ENCODE measurements around the gene ADAR. TPM values are rescaled to one million over a fixed set of nuclear protein-coding genes. Genes with fewer than 3 reads are reported as not detected.

The ADAR gene
- total RNA-seq, 1 donor from 2014 or later, result 275 TPM

DNA sequence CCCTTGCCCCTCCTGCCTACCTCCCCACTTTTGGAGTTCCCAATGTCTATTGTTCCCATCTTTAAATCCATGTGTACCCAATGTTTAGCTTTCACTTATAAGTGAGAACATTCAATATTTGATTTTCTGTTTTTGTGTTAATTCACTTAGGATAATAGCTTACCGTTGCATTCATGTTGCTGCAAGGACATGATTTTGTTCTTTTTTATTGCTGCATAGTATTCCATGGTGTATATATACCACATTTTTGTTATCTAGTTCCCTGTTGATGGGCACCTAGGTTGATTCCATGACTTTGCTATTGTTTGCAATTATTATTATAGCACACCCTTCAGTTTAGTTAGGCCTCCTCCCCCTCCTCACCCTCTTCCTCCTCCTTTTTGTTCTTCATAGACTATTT is 33.5 kb upstream of the ADAR start:
- Histone ChIP-seq H4K20me1 (ENCODE audit: insufficient read depth, low read length) (no peaks in the 10 kb centered on the region), H3K4me1 (ENCODE audit: insufficient read depth, low read length) (no peaks in the 10 kb centered on the region)

DNA sequence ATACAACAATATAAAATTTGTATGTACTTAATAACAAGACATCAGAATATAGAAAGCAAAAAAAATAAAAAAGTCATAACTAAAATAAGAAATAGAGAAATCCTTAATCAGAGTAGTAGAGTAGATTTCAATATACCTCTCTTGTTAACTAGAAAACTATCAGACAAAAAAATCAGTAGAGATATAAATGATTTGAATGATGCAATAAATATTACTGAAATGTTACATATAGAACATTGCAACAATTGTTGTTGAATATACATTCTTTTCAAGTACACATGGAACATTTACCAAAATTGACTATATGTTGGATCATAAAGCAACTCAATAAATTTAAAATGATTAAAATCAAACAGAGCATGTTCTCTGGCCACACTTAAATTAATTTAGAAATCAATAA is 31.9 kb upstream of the ADAR start:
- Histone ChIP-seq H2AFZ (ENCODE audit: low read depth, low read length) (no peak overlapping the region), H3K27ac (ENCODE audit: low read depth, low read length) (no peak overlapping the region), H3K9ac (ENCODE audit: low read length) (no peak overlapping the region), H3K79me2 (ENCODE audit: insufficient read depth, low read length) (no peaks in the 10 kb centered on the region), H3K27me3 (ENCODE audit: insufficient read depth, low read length) (peaks cover 2% of the 10 kb centered on the region), H3K4me1 (ENCODE audit: insufficient read depth, low read length) (no peaks in the 10 kb centered on the region), H3K4me3 (ENCODE audit: insufficient read depth, low read depth, low read length) (no peak overlapping the region), H3K36me3 (ENCODE audit: insufficient read depth, low read length) (no peaks in the 10 kb centered on the region), H4K20me1 (ENCODE audit: insufficient read depth, low read length) (no peaks in the 10 kb centered on the region), H3K4me2 (ENCODE audit: low read length) (no peak overlapping the region), H3K9me3 (ENCODE audit: insufficient read depth, low read depth, low read length) (no peaks in the 10 kb centered on the region)
- no peak for DNase-seq (ENCODE audit: low read depth)
- Mint-ChIP-seq H3K27me3 (ENCODE audit: low read depth, unreplicated experiment) (peaks cover 3% of the 10 kb centered on the region), H3K4me3 (ENCODE audit: unreplicated experiment) (no peak overlapping the region), H3K4me1 (ENCODE audit: low read depth, unreplicated experiment) (peaks cover 4% of the 10 kb centered on the region), H3K27ac (ENCODE audit: unreplicated experiment) (no peak overlapping the region), H3K36me3 (ENCODE audit: low read depth, unreplicated experiment) (no peaks in the 10 kb centered on the region), H3K9me3 (ENCODE audit: unreplicated experiment) (peaks cover 6% of the 10 kb centered on the region)
- FAIRE-seq, result no peak
- TF ChIP-seq EZH2 (IDR thresholded peaks at IDR 0.05; ENCODE audit: insufficient read depth, low read length), result no peak
- TF ChIP-seq, protein P1, sequence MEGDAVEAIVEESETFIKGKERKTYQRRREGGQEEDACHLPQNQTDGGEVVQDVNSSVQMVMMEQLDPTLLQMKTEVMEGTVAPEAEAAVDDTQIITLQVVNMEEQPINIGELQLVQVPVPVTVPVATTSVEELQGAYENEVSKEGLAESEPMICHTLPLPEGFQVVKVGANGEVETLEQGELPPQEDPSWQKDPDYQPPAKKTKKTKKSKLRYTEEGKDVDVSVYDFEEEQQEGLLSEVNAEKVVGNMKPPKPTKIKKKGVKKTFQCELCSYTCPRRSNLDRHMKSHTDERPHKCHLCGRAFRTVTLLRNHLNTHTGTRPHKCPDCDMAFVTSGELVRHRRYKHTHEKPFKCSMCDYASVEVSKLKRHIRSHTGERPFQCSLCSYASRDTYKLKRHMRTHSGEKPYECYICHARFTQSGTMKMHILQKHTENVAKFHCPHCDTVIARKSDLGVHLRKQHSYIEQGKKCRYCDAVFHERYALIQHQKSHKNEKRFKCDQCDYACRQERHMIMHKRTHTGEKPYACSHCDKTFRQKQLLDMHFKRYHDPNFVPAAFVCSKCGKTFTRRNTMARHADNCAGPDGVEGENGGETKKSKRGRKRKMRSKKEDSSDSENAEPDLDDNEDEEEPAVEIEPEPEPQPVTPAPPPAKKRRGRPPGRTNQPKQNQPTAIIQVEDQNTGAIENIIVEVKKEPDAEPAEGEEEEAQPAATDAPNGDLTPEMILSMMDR (IDR thresholded peaks at IDR 0.05; ENCODE audit: insufficient read depth, low read depth, low read length), result no peak

More for the DNA sequence above, 33.5 kb upstream of the ADAR start:
- Histone ChIP-seq H3K79me2 (ENCODE audit: insufficient read depth, low read length) (no peaks in the 10 kb centered on the region), H3K9ac (ENCODE audit: low read length) (no peak overlapping the region), H2AFZ (ENCODE audit: low read depth, low read length) (no peak overlapping the region), H3K36me3 (ENCODE audit: insufficient read depth, low read length) (no peaks in the 10 kb centered on the region), H3K4me3 (ENCODE audit: insufficient read depth, low read depth, low read length) (no peak overlapping the region), H3K9me3 (ENCODE audit: insufficient read depth, low read depth, low read length) (no peaks in the 10 kb centered on the region), H3K4me2 (ENCODE audit: low read length) (no peak overlapping the region), H3K27me3 (ENCODE audit: insufficient read depth, low read length) (no peaks in the 10 kb centered on the region), H3K27ac (ENCODE audit: low read depth, low read length) (no peak overlapping the region)
- no peak overlapping the region for H3K4me3 Mint-ChIP-seq (ENCODE audit: unreplicated experiment)
- no peak for TF ChIP-seq EZH2 (IDR thresholded peaks at IDR 0.05; ENCODE audit: insufficient read depth, low read length)
- TF ChIP-seq, protein P1 (IDR thresholded peaks at IDR 0.05; ENCODE audit: insufficient read depth, low read depth, low read length), result no peak
- peaks cover 6% of the 10 kb centered on the region for H3K9me3 Mint-ChIP-seq (ENCODE audit: unreplicated experiment)
- DNase-seq (ENCODE audit: low read depth) (no peak), FAIRE-seq (no peak)
- no peak overlapping the region for H3K27ac Mint-ChIP-seq (ENCODE audit: unreplicated experiment)
- peaks cover 3% of the 10 kb centered on the region for H3K27me3 Mint-ChIP-seq (ENCODE audit: low read depth, unreplicated experiment)
- no peaks in the 10 kb centered on the region for H3K4me1 Mint-ChIP-seq (ENCODE audit: low read depth, unreplicated experiment)
- H3K36me3 Mint-ChIP-seq (ENCODE audit: low read depth, unreplicated experiment), result no peaks in the 10 kb centered on the region

DNA sequence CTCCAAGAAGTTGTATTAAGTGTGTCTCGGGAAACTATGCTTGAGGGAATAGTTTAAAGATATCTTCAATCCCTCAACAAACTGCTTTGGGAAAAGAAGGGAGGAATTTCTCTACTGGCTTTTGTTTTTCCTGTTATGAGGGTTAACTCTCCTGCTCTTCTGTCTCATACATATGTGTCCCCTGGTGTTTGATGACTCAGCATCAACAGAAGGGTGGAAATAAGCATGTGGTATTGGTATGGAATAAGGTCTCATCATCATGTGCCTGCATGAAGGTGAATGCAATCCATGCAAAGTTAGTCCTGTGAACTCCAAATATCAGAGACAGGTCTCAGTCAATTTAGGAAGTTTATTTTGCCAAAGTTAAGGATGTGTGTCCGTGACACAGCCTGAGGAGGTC is 27.2 kb upstream of the ADAR start:
- Histone ChIP-seq H3K79me2 (ENCODE audit: insufficient read depth, low read length) (no peaks in the 10 kb centered on the region), H3K4me3 (ENCODE audit: insufficient read depth, low read depth, low read length) (no peak overlapping the region), H3K9ac (ENCODE audit: low read length) (no peak overlapping the region), H3K27ac (ENCODE audit: low read depth, low read length) (no peak overlapping the region), H3K4me2 (ENCODE audit: low read length) (no peak overlapping the region), H4K20me1 (ENCODE audit: insufficient read depth, low read length) (no peaks in the 10 kb centered on the region), H3K4me1 (ENCODE audit: insufficient read depth, low read length) (no peaks in the 10 kb centered on the region), H3K27me3 (ENCODE audit: insufficient read depth, low read length) (peaks cover 2% of the 10 kb centered on the region), H3K36me3 (ENCODE audit: insufficient read depth, low read length) (no peaks in the 10 kb centered on the region), H2AFZ (ENCODE audit: low read depth, low read length) (no peak overlapping the region), H3K9me3 (ENCODE audit: insufficient read depth, low read depth, low read length) (no peaks in the 10 kb centered on the region)
- TF ChIP-seq EZH2 (IDR thresholded peaks at IDR 0.05; ENCODE audit: insufficient read depth, low read length), result no peak
- TF ChIP-seq, protein P1 (IDR thresholded peaks at IDR 0.05; ENCODE audit: insufficient read depth, low read depth, low read length), result no peak
- no peak overlapping the region for H3K27ac Mint-ChIP-seq (ENCODE audit: unreplicated experiment)
- no peaks in the 10 kb centered on the region for H3K36me3 Mint-ChIP-seq (ENCODE audit: low read depth, unreplicated experiment)
- H3K27me3 Mint-ChIP-seq (ENCODE audit: low read depth, unreplicated experiment), result peaks cover 5% of the 10 kb centered on the region
- peaks cover 6% of the 10 kb centered on the region for H3K9me3 Mint-ChIP-seq (ENCODE audit: unreplicated experiment)
- FAIRE-seq (no peak), DNase-seq (ENCODE audit: low read depth) (no peak)
- H3K4me1 Mint-ChIP-seq (ENCODE audit: low read depth, unreplicated experiment), result peaks cover 4% of the 10 kb centered on the region
- no peak overlapping the region for H3K4me3 Mint-ChIP-seq (ENCODE audit: unreplicated experiment)
